Left ventricle myocardium superior (tissue), 1 donor: Measurements from ENCODE around the gene NSUN3. TPM values are rescaled to one million over a fixed set of nuclear protein-coding genes. Genes with fewer than 3 reads are reported as not detected.
"Not testable (repeated sequence)": the region's sequence is repeated elsewhere in the genome, so short reads cannot be mapped to it uniquely, and the experiment has no call there.

Experiments used
- ATAC-seq: fragments of 200-7000 bp; cut with Tn5 transposase; one replicate; pipeline ENCODE4 v1.9.1; 2020; ENCODE audit warnings: mild to moderate bottlenecking, moderate library complexity
- DNase-seq: peaks from one replicate; pipeline ENCODE4 v3.0.0-alpha.2; 2020
- intact Hi-C: fragments of 100-400 bp; cut with micrococcal nuclease; formaldehyde crosslinking; loops from one replicate; pipeline ENCODE4 v1.11.0; 2022
- total RNA-seq: library from RNA; stranded (reverse); fragmentation: NEBNext Ultra II Directional; extraction: Animal tissue kit (Norgen Biotek cat#: 25700); gene quantifications from one replicate; pipeline ENCODE4 v1.2.1, GENCODE V29; 2021
- donor health status: DM: no; HTN: yes; CAD: no; lungs with severe emphysema.

The NSUN3 gene
- total RNA-seq, 1 donor from 2014 or later, result 5.7 TPM

DNA sequence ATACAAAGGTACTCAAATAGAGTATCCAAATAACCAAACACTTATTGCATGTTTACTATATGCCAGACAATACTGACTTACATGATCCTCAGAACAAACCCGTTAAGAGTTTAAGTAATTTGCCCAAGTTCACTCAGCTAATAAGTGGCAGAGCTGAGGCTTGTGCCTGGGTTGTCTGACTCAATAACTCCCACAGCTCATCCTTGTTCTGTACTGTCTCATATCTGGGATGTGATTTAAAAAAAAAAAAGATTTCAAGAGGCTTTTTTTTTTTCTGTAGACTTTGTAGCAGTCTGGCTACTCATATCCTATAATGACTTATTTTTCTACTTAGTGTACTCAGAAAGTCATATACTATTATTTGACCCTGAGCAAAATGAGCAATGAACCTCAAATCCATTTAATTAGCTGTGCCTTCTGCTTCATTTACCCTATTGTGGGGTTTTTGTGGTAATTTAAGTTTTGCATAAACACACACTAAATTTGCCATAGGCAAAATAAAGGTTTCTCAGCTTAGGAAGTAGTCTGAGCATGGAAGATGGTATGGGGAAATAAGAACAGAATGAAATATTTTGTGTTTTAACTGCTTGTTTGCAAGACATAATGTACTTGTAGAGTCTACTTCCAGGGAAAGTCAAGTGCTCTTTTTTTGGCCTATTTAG, 3.1 kb downstream of the NSUN3 start:
- intact Hi-C loops, result loop anchor here (5.0 kb wide), 2 partner anchors 64 to 154 kb away; no protein-coding TSS in a partner anchor

DNA sequence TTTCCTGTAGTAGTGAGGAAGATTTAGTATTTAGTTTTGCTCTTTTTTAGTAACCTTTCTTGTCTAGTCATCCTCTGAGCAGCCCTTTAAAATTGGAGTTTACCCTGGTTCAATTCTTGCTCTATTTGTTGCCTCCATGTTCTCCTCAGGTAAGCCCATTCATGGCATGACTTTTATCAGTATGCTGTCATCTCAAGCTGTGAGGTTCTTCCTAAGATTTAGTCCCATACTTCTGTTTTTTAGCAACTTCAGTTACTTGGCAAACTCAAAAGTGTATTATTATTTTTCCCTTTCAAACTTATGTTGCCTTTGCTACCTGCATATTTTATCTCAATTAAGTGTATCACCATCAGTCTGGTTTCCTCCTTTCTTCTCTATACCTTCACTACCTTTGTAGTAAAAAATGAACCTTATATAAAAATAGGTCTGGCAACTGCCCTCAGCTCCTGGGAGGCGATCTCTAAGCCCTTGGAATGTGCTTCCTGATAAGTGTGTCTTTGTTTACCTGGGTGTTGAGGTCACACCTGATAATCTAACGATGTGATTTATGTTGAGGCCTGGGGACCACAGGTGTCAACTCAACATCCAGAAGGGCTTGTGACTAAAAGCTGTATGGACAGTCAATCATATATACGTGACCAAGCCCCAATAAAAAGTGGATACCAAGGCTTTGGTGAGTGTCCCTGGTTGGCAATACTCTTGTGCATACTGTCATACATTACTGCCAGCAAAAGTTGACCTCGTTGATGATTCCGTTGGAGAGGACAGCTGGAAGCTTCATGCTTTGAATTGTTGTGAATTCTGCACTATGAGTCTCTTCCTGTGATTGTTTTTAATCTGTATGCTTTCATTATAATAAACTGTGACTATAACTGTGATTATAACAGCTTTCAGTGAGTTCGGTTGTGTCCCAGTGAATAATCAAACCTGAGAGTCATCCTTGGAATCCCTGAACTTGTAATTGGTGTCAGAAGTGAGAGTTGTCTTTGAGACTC, 3.9 kb downstream of the NSUN3 start:
- ATAC-seq, result no peak
- intact Hi-C loops, result loop anchor here (5.0 kb wide), 2 partner anchors 65 to 155 kb away; no protein-coding TSS in a partner anchor

More for the DNA sequence above, 3.1 kb downstream of the NSUN3 start:
- no peak for DNase-seq
- no peak for ATAC-seq

DNA sequence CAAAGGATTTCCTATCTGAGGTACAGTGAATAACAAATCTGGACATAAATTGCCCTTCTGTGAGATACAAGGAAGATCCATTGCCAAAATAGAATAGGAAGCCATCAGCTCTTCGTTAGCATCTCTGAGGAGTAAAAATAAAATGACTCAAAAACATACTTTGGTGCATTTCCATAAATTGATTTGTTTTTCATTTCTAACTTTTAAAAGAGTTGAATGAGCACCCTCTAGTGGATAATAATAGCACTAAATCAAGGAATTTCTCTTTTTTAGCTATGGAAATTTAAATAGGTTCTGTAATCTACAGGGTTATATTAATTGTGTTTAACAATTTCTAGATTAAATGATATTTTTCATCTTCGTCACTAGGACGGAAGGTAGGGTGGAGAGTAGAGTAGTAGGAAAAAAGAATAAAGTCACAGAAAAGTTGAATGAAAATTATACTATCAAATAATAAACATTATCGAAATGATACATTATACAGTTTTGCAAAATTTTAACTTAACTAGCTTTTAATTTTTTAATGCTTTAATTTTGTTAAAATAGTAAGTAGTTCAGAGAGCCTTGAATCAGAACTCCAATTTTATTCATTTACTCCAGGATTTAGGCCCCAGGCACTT, 6.4 kb downstream of the NSUN3 start:
- ATAC-seq, result no peak

More for the DNA sequence above, 3.9 kb downstream of the NSUN3 start:
- DNase-seq, result no peak

DNA sequence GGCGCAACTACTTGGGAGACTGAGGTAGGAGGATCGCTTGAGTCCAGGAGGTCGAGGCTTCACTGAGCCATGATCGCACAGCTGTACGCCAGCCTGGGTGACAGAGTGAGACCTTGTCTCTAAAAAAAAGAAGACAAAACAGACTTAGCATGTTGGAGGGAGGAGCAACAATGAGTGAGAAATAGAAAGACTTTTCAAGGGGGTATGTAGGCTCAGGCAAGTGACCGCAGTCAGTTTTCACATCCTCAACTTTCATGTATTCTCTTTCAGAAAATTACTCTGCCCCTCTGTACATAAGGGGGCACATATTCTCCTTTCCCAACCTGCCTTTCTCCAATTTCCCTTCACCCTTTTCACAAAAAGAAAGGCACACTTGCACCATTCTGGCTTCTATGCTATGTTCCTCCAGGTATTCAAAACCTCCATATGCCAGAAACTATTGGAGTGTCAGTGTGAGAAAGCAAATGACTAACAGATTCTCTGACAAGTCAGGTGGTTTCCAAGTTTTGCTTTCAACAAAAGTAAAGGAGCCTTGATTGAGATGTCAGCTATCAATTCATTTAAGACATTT, 7.6 kb downstream of the NSUN3 start:
- no peak for ATAC-seq
- intact Hi-C loops, result no loop called here
- DNase-seq, result no peak

More for the DNA sequence above, 6.4 kb downstream of the NSUN3 start:
- intact Hi-C loops, result loop anchor here (5.0 kb wide), 2 partner anchors 67 to 157 kb away; no protein-coding TSS in a partner anchor
- DNase-seq, result no peak

DNA sequence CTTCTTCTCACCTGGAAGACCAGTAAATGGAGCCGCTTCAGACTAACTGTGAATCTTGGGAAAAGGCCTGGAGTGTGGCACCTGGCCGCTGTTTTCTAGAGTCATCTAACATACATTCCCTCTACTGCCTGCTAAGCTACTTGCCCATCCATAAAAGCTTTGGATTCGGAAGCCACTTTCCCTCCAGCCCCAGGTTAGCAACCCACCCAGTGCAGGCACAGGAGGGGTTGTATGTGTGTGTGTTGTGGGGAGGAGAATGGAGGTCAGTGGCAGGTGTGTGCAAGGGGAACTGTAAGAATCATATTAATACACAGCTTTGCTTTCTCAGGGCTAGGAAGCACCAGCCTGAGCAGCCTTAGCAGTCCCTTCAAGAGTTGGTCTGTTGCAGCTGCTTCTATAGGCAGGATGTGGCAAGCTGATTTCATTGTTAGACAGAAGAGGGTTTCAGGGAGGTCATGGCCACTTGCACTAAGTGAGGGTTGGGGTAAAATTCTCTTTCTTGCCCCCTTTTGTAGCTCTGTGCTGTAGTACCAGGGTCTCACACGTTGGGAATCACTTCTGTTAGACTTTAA, 8.9 kb downstream of the NSUN3 start:
- ATAC-seq, result no peak
- no peak for DNase-seq
- intact Hi-C loops, result no loop called here

DNA sequence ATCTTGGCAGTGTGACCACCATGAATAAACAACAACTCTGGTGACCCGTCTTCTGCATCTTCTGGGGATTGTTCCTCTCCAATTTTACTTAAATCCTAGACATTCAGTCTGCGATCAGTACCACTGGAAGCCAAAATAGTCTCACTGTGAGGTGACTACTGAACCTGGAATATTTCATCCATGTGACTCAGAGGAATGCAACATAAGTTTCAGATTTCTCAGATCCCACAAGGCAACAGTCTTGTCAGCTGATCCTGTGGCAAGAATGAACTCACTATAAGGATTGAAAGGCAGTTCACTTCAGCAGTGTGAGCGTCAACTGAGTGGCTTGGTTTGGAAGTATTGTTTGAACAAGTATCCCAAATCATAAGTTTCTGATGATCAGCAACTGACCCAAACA, 13.2 kb downstream of the NSUN3 start:
- DNase-seq, result no peak
- ATAC-seq, result no peak
- intact Hi-C loops, result no loop called here

DNA sequence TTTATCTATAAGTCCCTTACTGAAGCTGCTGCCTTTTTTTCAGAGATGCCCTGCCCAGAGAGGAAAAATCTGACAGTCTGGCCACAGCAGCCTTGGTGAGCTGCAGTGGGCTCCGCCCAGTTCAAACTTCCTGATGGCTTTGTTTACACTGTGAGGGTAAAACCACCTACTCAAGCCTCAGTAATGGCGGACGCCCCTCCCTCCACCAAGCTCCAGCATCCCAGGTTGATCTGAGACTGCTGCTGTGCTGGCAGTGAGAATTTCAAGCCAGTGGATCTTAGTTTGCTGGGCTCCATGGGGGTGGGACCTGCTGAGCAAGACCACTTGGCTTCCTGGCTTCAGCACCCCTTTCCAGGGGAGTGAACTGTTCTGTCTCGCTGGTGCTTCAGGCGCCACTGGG, 17.7 kb downstream of the NSUN3 start:
- DNase-seq, ATAC-seq, intact Hi-C loops: not testable (repeated sequence)

DNA sequence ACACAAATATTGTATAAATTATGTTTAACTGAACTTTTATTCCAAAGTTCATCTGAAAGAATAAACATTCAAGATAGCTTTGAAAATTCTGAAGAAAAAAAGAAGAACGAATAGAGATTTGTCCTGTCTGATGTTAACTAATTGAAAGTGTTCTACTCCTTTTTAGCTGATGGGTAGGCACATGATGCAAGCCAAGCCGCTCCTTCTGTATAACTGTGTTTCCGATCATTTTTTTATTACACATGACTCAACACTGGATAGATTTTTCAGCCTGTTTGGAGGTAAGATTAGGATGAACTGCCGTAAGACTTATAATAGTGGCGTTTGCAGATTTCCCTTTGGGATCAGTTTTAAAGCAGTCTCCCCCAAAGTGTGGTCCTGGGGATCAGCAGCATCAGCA, 19.0 kb downstream of the NSUN3 start:
- ATAC-seq (no peak), DNase-seq (no peak)
- intact Hi-C loops, result no loop called here

DNA sequence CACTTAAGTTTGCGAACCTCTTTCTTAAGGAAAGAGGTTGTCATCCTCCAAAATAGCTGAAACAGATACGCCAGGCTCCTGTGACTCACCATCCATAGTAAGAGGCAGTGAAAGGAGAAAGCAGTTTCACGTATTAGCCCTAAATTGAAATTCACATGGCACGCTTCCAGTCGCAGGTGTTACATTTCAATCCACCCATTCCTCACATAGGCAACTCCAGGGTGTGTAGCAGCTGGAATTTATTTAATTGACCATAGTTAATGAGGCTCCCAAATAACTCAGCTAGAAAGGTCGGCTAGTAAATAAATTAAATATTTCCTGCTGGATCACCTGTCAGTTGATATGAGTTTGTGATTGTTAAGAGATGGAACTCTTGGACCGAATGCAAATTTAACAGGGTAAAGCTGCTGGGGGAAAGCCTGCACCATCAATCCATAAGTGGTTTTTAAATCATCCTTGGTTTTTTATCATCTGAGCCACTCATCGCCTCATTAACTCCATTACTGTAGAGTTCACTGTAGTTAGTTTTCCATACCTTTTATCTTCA, 19.6 kb downstream of the NSUN3 start:
- no peak for ATAC-seq
- no peak for DNase-seq
- intact Hi-C loops, result no loop called here

DNA sequence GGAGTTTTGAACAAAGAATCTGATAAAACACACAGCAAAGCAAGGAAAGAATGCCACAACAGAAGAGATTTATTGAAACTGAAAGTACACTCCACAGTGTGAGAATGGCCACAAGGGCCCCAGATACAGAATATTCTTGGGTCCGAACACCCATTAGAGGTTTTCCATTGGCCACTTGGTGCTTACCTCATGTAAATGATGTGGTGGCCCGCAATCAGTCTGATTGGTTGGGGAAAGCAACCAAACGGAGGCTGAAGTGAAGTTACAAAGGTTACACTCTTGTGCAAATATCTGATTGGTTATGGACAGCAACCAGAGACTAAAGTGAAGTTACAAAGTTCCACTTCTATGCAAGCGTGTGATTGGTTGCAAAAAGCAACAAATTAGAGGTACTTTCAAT, 20.4 kb downstream of the NSUN3 start:
- no peak for ATAC-seq
- no peak for DNase-seq
- intact Hi-C loops, result no loop called here

DNA sequence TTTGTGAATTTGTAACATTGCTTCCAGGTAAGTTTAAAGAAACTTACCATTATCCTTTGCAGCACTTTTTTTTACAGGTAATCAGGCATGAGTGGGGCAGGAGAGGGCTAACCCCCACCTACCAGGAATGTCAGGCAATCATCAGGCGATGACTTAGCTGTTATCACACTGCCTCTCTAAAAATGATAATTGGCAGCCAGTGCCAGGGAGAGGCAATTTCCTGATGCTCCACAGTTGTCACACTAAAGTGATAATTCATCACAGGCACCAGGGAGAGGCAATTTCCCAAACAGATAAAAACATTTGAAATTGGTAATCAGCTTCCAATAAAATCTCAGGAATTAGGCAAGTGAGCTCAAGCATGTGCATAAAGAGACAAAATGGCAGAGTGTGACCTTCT, 26.3 kb downstream of the NSUN3 start:
- intact Hi-C loops, result no loop called here
- no peak for ATAC-seq
- DNase-seq, result no peak

DNA sequence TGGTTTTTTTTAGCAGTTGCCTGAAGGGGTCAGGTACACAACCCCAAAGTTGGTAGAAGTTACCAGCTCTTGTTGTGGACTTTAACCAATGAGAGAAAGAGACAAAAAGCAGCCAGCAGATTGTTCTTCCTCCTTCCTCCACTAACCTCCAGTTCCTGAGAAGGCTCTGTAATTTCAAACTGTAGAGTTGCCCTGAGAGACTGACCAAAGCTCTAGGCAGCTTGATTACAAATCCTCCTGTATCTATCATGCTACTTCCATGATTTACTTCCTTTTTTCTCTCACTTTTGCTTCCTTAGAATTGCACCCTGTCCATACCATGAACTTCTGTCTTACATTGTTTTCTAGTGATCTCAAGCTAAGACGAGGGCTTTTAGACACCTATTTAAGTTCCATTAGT, 29.2 kb downstream of the NSUN3 start:
- intact Hi-C loops, result no loop called here
- ATAC-seq, result no peak
- DNase-seq, result no peak

DNA sequence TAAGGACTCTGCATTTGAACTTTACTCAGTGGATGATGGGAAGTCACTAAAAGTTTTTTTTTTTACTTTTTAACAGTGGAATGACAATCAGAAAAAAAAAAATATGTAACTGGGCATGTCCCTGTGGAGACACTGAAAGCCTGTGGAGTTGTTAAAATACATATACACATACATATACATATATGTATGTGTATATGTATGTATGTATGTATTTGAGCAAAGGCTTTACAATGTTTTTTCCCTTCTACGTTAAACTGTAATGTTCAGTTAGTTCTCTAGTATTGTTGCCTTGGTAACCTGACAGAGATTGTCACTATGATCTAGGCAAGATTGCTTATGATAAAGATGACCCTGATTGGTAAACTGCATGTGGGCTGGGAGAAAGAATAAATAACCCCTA, 30.3 kb downstream of the NSUN3 start:
- no peak for DNase-seq
- ATAC-seq, result no peak
- intact Hi-C loops, result no loop called here

DNA sequence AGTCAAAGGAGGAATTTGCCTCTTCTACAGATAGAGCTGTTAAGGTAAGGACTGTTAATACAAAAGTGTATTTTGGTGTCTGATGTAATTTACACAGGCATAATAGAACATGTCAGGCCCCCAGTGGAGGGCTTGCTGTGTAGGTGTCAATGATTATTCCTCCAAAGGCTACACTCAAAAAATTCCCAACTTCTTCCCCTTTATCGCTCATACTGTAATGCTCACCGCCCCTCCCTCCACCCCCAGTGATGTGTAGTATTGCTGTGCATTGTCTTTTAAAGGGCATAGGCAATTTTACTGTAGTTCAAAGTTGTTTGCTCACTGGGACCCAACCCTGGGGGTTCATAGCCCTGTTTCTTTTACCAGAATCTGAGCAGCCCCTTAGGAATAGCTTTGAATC, 32.2 kb downstream of the NSUN3 start:
- intact Hi-C loops, result no loop called here
- no peak for DNase-seq
- no peak for ATAC-seq

DNA sequence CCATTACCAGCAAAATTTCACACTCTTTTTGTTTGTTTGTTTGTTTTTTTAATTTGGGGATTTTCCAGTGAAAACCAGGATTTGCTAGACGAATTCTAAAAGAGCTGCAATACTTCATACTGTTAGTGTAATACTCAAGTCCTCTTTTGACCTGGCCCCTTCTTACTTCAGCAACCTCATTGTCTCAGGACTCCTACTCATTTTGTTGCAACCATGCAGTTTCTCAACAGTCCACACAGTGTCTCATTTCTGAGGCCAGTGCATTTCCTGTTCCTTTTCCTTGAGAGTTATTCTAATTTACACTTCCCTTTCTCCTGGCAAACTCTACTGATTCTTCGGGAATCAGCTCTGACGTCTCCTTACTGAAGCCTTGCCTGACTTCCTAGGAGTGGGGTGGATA, 35.6 kb downstream of the NSUN3 start:
- intact Hi-C loops, result no loop called here
- ATAC-seq (no peak), DNase-seq (no peak)

DNA sequence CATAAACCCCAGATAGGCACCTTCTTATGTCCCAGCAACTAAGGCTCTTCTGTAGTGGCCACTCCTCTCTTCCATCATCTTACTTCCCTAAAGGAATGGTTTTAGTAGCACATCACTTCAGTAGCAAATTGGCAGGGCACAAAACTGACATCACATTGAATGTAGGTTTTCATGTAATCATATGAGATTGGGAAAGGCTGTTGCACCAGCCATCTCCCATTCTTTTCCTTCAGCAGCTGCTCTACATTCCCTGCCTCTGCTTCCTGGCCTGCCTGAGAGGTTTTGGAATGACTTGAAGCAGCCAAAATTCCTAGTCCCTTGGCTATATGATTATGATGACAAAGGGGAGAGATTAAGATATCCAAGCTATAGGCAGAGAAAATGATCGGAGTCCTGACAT, 36.5 kb downstream of the NSUN3 start:
- no peak for DNase-seq
- no peak for ATAC-seq
- intact Hi-C loops, result no loop called here

DNA sequence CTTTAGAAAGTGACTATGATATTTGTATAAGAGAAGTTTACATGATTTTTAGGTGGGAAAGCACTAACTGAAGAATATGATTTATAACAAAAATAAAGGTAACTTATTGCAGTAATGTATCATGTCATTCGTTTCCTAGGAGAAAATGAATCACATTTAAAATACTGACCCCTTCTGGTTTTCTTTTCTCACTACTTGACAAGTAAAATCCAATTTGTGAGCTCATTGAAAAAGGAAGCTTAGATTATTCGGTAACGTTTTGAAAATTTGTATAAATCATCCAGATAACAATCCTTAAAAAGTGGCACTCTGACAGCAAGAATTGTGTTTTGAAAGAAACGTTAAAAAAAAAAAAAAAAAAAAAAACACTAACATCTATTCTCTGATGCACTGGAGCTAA, 39.0 kb downstream of the NSUN3 start:
- DNase-seq (no peak), ATAC-seq (no peak)
- intact Hi-C loops, result no loop called here

DNA sequence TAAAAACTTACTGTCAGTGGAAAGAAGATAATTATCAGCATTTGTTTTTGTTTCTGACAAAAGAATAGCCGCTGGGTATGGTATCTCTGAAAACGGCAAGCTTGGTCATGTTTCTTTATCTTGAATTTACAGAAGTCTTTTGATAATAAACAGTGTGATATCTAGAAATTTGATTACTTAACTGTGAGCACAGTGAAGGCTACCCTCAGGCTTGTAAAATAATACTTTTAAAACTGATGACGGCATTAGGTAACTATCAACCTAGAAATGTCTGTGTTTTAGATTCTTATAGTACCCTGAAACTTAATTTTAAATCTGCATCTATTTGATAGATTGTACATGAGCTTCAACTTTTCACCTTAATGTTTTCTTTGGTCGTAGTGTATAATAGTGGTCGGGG, 43.4 kb downstream of the NSUN3 start:
- ATAC-seq (no peak), DNase-seq (no peak)
- intact Hi-C loops, result no loop called here

DNA sequence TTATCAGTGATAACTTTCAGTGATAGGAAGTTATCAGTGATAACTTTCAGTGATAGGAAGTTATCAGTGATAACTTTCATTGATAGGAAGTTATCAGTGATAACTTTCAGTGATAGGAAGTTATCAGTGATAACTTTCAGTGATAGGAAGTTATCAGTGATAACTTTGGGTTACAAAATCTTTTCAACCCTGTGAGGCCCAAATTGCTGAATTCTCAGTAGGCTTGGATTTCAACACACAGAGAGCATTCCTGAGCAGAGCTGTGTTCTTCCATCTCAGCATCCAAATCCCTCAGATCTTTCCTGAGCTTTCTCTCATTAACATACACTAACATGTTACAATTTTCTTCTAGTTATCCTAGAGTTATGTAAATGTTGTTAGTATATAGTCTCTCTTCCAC, 47.4 kb downstream of the NSUN3 start:
- ATAC-seq, intact Hi-C loops, DNase-seq: not testable (repeated sequence)
